Measurements from ENCODE around the gene SORBS2.

- TF ChIP-seq CTCF (IDR thresholded peaks at IDR 0.05) (no peak), POLR2A (IDR thresholded peaks at IDR 0.05) (no peak)
These were observed 220.3 kb downstream of the SORBS2 start for GRCh38 chr4:185591679-185592141.

Measured in uterus (tissue), 2 donors.